ENCODE measurements around the gene WWC2.
A peak's percentile ranks its signal among the peaks of the same experiment; 100 is the strongest.

The WWC2 gene

GRCh38 chr4:183211533-183211932 lies 112.5 kb downstream of the WWC2 start:
- no peak for DNase-seq

DNA sequence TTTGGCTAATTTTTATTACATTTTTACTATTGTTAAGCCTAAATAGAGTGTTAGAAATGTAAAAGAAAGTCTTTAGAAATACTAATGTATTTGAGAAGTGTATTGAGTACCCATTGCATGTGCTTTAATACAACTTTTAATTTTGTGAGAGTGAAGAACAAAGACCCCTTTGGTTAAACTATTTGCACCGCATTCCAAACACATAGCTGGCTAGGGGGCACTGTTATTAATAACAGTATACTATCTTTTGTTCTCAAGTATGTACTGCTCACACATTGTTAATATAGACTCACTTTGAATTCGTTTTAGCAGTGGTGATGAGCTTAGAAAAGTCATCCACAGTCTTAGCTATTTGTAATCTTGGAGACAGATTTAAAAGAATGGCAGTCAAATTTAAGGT lies 114.9 kb downstream of the WWC2 start:
- no peak for DNase-seq

GRCh38 chr4:183214912-183215488 lies 115.9 kb downstream of the WWC2 start:
- no peak for DNase-seq

DNA sequence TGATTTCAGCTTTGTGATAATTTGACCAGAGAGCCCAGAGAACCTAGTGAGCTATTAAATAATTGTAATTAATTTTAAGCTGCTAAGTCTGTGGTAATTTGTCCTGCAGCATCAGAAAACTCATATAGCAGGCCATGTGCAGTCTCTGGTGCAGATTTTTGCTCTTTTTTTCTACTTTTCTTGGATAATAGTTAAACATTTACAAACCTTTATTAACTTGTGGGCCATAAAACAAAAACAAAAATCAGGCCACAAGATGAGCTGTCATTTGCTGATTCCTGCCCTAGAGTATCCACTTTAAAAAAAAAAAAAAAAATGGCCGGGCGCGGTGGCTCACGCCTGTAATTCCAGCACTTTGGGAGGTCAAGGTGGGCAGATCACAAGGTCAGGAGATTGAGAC lies 121.2 kb downstream of the WWC2 start:
- no peak for DNase-seq

- no peak for DNase-seq
These were observed 124.0 kb downstream of the WWC2 start for GRCh38 chr4:183223053-183223452.

GRCh38 chr4:183229397-183229796 lies 130.3 kb downstream of the WWC2 start:
- DNase-seq, result no peak

DNA sequence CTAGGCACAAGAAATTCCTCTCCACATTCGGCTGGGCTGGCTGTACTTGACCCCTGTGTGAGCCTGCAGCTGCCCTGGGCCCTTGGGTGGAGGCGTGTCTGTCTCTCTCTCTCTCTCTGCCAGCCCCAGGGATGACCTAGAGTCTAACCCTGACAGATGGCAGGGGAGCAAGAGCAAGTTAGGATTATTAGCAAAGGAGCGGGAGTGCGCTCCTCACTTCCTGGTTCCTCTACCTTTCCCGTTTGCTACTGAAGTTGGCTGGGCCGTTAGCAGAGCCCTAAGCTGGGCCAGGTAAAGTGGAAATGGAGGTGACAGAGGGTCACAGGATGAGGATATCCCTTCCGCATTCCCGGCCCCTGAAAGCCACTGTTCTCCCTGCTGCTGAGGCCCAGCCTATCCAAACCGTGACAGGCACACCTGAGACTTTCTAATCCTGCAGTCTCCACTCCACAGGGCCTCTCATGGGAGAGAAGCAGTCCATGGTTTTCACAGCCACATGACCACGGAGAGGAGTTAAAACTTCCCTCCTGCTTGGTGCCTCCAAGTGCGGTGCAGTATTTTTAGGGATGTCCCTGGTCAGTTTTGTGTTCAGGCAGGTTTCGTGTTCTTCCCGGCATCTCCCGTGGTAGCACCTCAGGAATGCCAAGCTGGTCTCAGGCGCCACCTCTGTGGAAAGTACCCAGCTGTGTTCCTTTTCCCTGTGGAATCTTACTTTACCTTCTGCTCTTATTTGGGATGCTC lies 141.7 kb downstream of the WWC2 start:
- no peak for DNase-seq

DNA sequence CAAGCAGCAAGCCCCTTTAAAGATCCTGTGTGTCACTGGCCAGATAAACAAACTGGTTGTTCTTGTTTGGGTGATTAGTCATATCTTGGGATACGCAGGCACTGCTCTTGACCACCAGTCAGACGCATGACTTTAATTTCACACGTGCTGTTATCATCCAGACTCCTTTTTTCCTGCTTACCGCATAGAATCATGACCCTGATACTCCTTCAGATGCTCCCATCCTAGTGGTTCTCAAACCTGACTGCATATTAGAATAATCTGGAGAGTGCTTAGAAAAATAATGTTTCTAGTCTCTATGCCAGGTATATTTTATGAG lies 142.2 kb downstream of the WWC2 start:
- DNase-seq, result no peak

DNA sequence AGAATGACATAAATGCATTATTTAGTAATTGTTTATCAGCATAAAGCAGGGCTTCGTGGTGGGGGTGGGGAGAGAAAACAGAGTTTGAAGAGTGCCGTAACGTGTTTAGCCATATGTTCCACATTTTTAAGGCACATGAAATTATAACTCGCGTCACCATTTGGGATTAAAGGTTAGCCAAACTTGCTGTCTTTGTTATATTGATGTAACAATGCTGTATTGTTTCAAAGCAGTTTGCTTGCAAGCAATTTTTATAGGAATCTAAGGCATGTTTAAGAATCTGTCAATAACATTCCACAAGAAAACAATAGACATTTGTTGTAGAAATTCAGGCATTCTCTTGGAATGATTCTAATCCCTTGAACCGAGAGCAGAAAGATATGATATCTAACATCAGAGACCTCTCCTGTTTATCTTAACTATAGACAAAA lies 142.7 kb downstream of the WWC2 start:
- no peak for DNase-seq

DNA sequence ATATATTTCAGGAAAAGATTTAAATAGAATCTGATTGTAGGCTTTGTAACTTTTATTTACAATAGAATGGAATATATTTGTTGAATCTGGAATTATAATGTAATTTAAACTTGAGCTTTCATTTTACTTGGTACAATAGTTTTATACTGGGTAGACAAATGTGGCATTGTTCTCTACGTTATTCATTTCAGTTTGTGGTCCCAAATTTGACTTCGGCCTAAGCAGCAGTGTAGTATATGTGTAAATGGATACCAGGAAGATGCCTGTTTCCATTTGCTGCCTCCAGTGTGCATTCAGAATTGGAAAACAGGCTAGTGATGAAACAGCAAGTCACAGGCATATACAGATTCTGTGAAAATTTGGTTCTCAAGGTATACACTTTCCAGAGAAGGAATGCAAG lies 143.2 kb downstream of the WWC2 start:
- DNase-seq, result no peak

GRCh38 chr4:183244019-183244418 lies 145.0 kb downstream of the WWC2 start:
- no peak for DNase-seq

DNA sequence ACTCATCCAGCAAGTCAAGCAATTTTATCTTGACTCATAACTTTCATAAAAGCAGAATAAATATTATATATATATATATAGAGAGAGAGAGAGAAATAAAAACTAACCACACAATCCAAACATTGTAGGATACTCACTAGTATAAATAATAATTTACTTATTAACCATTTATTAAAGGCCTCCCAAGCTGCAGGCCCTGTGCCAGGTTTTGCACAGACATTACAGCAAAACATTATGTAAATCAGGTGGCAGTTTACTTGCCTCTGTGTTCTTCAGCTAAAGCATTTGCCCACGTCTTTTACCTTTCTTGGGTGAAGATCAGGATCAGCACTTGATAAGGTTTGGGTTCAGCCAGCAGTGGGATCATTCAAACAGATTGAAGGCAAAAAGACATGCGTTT lies 145.4 kb downstream of the WWC2 start:
- no peak for DNase-seq

- no peak for DNase-seq
These were observed 149.1 kb downstream of the WWC2 start for GRCh38 chr4:183248201-183248600.

GRCh38 chr4:183249854-183250253 lies 150.8 kb downstream of the WWC2 start:
- no peak for DNase-seq

DNA sequence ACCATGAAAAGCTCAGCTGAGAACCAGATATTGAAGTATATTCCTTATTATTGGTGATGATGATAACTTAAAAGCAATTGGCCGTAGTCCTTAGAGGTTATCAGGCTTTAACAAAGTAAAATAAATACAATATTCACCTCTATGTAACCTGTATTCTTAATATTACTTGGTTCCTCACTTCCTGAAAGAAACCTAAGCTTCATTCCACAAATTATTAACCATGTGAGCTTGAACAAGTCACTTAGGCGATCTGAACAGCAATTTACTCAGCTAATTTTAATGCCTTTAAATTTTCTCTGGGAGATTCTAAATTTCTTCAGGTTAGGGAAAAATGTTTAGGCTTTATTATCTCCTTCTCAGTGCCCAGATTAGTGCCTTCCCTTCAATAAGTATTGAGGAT lies 151.8 kb downstream of the WWC2 start:
- DNase-seq, result no peak

DNA sequence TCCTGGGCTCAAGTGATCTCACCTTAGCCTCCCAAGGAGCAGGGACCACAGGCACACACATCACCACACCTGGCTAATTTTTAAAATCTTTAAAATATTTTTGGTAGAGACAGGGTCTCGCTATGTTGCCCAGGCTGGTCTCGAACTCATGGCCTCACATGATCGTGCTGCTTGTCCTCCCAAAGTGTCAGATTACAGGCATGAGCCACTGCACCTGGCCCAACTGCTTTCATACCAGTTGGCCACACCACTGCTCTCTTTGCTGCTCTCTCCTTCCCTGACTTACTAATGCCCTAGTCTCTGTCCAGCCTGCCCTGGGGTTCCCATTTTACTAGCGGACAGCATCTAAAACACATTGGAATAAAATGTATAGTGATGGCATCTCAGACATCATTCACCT lies 153.9 kb downstream of the WWC2 start:
- no peak for DNase-seq

GRCh38 chr4:183253451-183253850 lies 154.4 kb downstream of the WWC2 start:
- DNase-seq, result no peak

- no peak for DNase-seq
These were observed 155.1 kb downstream of the WWC2 start for GRCh38 chr4:183254162-183254561.

DNA sequence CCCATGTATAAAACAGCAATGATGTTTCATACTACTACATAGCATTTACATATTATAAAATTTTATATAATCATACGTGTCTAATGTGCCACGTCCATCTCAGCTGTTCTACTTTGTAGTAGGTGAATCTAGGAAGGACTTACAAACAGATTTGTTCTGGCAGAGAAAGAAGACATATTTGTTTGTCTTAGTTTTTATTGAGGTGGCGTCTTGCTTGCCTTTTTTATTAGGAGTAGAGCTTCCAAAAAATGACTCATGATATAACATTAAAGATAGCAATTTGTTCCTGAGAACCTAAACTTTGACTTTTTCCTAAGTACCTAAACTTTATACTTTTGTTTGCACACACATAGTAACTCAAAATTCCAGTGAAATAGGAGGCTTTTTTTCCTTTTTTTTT lies 156.4 kb downstream of the WWC2 start:
- DNase-seq, result no peak

GRCh38 chr4:183256343-183256742 lies 157.3 kb downstream of the WWC2 start:
- DNase-seq, result no peak

- DNase-seq, result peak; percentile 44
These were observed 157.8 kb downstream of the WWC2 start for GRCh38 chr4:183256756-183257385.

DNA sequence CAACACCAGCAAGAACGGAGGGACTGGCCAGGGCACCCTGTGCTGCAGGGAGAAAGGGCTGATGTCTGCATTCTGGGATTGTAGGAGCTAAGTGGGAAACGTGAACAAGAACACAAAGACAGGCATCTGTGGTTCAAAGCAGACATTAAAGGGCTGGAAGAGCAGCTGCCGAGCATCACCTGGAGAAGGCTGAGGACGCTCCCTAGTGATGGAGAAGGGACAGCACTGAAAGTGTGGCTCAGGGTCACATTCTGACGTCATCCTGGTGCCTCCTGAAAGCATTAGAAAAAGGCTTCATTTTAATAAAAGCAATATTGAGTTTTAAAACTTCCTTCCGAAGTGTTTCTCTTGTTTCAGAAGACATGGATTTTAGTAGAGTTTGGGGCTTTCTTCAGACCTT lies 158.8 kb downstream of the WWC2 start:
- DNase-seq, result no peak

DNA sequence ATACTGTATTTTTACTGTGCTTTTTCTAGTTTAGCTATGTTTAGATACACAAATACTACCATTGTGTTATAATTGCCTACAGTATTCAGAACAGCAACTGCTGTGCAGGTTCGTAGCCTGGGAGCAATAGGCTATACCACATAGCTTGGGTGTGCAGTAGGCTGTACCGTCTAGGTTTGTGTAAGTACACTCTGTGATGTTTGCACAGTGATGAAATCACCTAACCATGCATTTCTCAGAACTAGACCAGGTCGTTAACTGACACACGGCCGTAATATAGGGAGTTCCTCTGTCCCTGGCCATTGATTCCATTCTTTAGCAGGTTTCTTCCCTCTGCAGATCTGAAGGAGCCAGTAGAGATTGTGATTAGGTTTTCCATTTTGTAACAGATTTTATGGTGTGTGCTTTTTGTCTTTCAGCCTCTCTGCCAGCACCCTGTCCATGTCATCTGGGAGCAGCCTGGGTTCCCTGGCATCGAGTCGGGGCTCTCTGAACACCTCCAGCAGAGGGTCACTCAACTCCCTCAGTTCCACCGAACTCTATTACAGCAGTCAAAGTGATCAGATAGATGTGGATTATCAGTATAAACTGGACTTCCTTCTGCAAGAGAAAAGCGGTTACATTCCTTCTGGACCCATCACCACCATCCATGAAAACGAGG lies 161.6 kb downstream of the WWC2 start:
- DNase-seq, result no peak
